ENCODE results near the gene CEACAM8. TPM values are rescaled to one million over a fixed set of nuclear protein-coding genes. Genes with fewer than 3 reads are reported as not detected.

CEACAM8 gene
- total RNA-seq, 1 donor from 2014 or later: not detected

DNA sequence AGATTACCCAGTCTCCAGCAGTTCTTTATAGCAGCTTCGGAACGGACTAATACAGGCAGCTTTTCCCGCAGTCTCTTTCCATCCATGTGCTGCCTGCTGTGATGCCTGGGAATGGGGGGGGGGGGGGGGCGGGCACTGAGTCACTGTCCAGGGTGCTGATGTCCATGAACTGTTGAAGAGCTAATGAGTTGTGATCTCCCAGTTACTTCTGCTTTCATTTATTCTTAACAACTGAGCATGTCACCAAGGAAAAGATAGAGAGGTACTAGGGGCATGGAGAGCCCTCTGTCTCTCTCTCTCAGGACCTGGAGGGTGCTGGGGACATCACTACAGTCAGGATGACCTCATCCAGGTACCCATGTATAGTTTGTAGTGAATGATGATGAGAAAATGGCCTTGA, 46.2 kb downstream of the CEACAM8 start:
- intact Hi-C loops (cut with DNase I): no loop called here
- Histone ChIP-seq H3K27ac (no peak overlapping the region), H3K4me1 (no peaks in the 10 kb centered on the region), H3K9me3 (no peaks in the 10 kb centered on the region), H3K36me3 (no peaks in the 10 kb centered on the region), H3K27me3 (no peaks in the 10 kb centered on the region), H3K4me3 (no peak overlapping the region)
- no peak for DNase-seq (ENCODE audit: extremely low spot score in 2 of 2)
- no peak for TF ChIP-seq POLR2AphosphoS5 (IDR thresholded peaks at IDR 0.05; ENCODE audit: insufficient read depth in 1 of 2, low read depth in 1 of 2)
- no peak for TF ChIP-seq POLR2A (IDR thresholded peaks at IDR 0.05)
- TF ChIP-seq CTCF (IDR thresholded peaks at IDR 0.05): no peak

DNA sequence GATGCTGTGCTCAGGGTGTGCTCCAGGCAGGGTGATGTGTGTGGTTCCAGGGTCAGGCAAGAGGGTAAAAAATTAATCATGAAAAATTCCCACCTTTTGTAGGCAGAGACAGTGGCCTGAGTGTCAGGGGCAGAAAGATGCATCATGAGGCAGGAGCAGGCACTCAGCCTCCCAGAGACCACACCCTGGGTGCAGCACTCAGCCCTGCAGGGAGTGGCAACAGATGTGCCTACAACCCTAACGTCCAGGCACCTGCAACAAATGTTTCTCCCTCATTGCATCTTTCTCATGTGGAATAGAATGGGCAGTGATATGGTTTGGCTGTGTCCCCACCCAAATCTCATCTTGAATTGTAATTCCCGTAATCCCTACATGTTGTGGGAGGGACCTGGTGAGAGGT, 46.8 kb downstream of the CEACAM8 start:
- H3K36me3 ChIP-seq: no peaks in the 10 kb centered on the region
- H3K27ac ChIP-seq: no peak overlapping the region
- no peaks in the 10 kb centered on the region for H3K27me3 ChIP-seq
- H3K9me3 ChIP-seq: no peaks in the 10 kb centered on the region
- H3K4me1 ChIP-seq: no peaks in the 10 kb centered on the region
- DNase-seq (ENCODE audit: extremely low spot score in 2 of 2): no peak
- intact Hi-C loops (cut with DNase I): no loop called here
- no peak for TF ChIP-seq POLR2AphosphoS5 (IDR thresholded peaks at IDR 0.05; ENCODE audit: insufficient read depth in 1 of 2, low read depth in 1 of 2)
- TF ChIP-seq POLR2A (IDR thresholded peaks at IDR 0.05): no peak
- no peak for TF ChIP-seq CTCF (IDR thresholded peaks at IDR 0.05)
- H3K4me3 ChIP-seq: no peak overlapping the region

- no peak for DNase-seq (ENCODE audit: extremely low spot score in 2 of 2)
- no peak overlapping the region for H3K27ac ChIP-seq
Measured at GRCh38 chr19:42546831-42547500, 47.8 kb downstream of the CEACAM8 start.

DNA sequence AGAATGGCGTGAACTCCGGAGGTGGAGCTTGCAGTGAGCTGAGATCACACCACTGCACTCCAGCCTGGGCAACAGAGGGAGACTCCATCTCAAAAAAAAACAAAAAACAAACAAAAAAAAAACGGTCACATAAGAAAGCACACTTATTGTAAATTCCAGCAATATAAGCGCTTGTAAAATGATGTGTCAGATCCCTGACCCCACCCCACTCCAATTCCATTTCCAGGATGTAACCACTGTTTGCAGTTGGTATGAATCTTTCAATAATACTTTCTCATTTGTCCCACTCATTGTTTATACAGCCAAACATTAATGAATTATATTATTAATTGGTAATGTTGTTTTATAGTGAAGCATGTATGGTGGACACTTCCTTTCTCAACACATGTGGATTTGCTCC, 50.6 kb downstream of the CEACAM8 start:
- Histone ChIP-seq H3K4me1 (no peaks in the 10 kb centered on the region), H3K27me3 (no peaks in the 10 kb centered on the region), H3K4me3 (no peak overlapping the region), H3K36me3 (no peaks in the 10 kb centered on the region), H3K9me3 (no peaks in the 10 kb centered on the region), H3K27ac (no peak overlapping the region)
- no peak for TF ChIP-seq POLR2AphosphoS5 (IDR thresholded peaks at IDR 0.05; ENCODE audit: insufficient read depth in 1 of 2, low read depth in 1 of 2)
- no peak for TF ChIP-seq POLR2A (IDR thresholded peaks at IDR 0.05)
- no peak for TF ChIP-seq CTCF (IDR thresholded peaks at IDR 0.05)
- intact Hi-C loops (cut with DNase I): no loop called here
- DNase-seq (ENCODE audit: extremely low spot score in 2 of 2): no peak

More at GRCh38 chr19:42546831-42547500, 47.8 kb downstream of the CEACAM8 start:
- no peak overlapping the region for H3K4me3 ChIP-seq
- H3K9me3 ChIP-seq: no peaks in the 10 kb centered on the region
- no peaks in the 10 kb centered on the region for H3K4me1 ChIP-seq
- TF ChIP-seq POLR2A (IDR thresholded peaks at IDR 0.05) (no peak), POLR2AphosphoS5 (IDR thresholded peaks at IDR 0.05; ENCODE audit: insufficient read depth in 1 of 2, low read depth in 1 of 2) (no peak), CTCF (IDR thresholded peaks at IDR 0.05) (no peak)
- H3K36me3 ChIP-seq: no peaks in the 10 kb centered on the region
- no peaks in the 10 kb centered on the region for H3K27me3 ChIP-seq
- intact Hi-C loops (cut with DNase I): no loop called here

DNA sequence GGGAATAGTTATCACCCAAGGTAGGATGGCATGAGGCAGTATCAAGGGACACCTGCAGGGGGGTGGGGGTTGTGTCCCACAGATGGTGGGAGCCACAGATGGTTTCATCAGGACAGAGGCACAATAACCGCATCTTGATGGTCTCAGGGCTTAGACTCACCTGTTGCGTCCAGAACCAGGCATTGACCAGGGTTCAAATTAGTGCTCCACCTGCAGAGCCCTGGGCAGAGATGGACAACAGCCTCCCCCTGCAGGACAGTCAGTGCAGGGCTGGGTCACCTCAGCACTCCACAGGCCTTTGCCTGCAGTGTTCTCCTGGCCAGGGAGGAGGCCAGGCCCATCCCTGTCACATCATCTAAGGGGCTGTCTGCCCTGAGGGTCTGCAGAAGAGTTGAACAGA, 51.9 kb downstream of the CEACAM8 start:
- no peak for DNase-seq (ENCODE audit: extremely low spot score in 2 of 2)
- TF ChIP-seq POLR2AphosphoS5 (IDR thresholded peaks at IDR 0.05; ENCODE audit: insufficient read depth in 1 of 2, low read depth in 1 of 2) (no peak), POLR2A (IDR thresholded peaks at IDR 0.05) (no peak), CTCF (IDR thresholded peaks at IDR 0.05) (no peak)
- intact Hi-C loops (cut with DNase I): no loop called here
- H3K27me3 ChIP-seq: no peaks in the 10 kb centered on the region
- H3K36me3 ChIP-seq: no peaks in the 10 kb centered on the region
- H3K4me3 ChIP-seq: no peak overlapping the region
- no peaks in the 10 kb centered on the region for H3K9me3 ChIP-seq
- H3K27ac ChIP-seq: no peak overlapping the region
- H3K4me1 ChIP-seq: no peaks in the 10 kb centered on the region

Data from vagina (tissue), 2 donors.